ENCODE results near the gene APMAP. TPM values are rescaled to one million over a fixed set of nuclear protein-coding genes. Genes with fewer than 3 reads are reported as not detected.

The APMAP gene
- total and polyA plus RNA-seq, 2 of the 13 experiments (the other 11 are each of a cell fraction or from before 2014, with no cell fraction given): 168 to 214 TPM

- TF ChIP-seq ZXDC (CRISPR knock-in tag; IDR thresholded peaks at IDR 0.05) (0 out of 2 replicates have a peak, but pooled peaks have one; percentile 28), GTF2F1 (IDR thresholded peaks at IDR 0.05; ENCODE audit: low read length) (no peak), HNRNPUL1 (IDR thresholded peaks at IDR 0.05; ENCODE audit: low read depth, low read length) (no peak), ZSCAN29 (CRISPR knock-in tag; conservative IDR thresholded peaks at IDR 0.05) (0 out of 2 replicates have a peak, but pooled peaks have one; percentile 7), ZNF468 (CRISPR knock-in tag; IDR thresholded peaks at IDR 0.05) (no peak), ZNF607 (CRISPR knock-in tag; IDR thresholded peaks at IDR 0.05; ENCODE audit: borderline replicate concordance) (no peak), ZNF775 (CRISPR knock-in tag; IDR thresholded peaks at IDR 0.05; ENCODE audit: borderline replicate concordance) (no peak), SALL1 (CRISPR knock-in tag; IDR thresholded peaks at IDR 0.05) (peak; percentile 45; the same call in 1 of the 2 replicates), AGO2 (optimal IDR thresholded peaks at IDR 0.05; ENCODE audit: low read depth, low read length) (no peak), ZIK1 (CRISPR knock-in tag; IDR thresholded peaks at IDR 0.05; ENCODE audit: borderline replicate concordance, low read depth) (no peak), ELF4 (CRISPR knock-in tag; IDR thresholded peaks at IDR 0.05; ENCODE audit: borderline replicate concordance) (no peak), REXO4 (CRISPR knock-in tag; IDR thresholded peaks at IDR 0.05; ENCODE audit: borderline replicate concordance) (no peak), THAP8 (CRISPR knock-in tag; IDR thresholded peaks at IDR 0.05; ENCODE audit: borderline replicate concordance) (no peak), PAF1 (CRISPR knock-in tag; IDR thresholded peaks at IDR 0.05) (no peak), BATF2 (CRISPR knock-in tag; IDR thresholded peaks at IDR 0.05) (no peak), ZKSCAN8 (CRISPR knock-in tag; IDR thresholded peaks at IDR 0.05; ENCODE audit: borderline replicate concordance) (no peak), NFE2L2 (IDR thresholded peaks at IDR 0.05; ENCODE audit: low read length) (no peak; the same call in 1 of the 2 replicates), THAP7 (CRISPR knock-in tag; IDR thresholded peaks at IDR 0.05) (no peak), ZSCAN22 (CRISPR knock-in tag; IDR thresholded peaks at IDR 0.05) (no peak), SRF (IDR thresholded peaks at IDR 0.05; ENCODE audit: low read depth, low read length) (no peak), ZNF124 (CRISPR knock-in tag; IDR thresholded peaks at IDR 0.05) (peak; percentile 76; the same call in 1 of the 2 replicates), ZBTB7A (CRISPR knock-in tag; IDR thresholded peaks at IDR 0.05) (no peak), TOPORS (CRISPR knock-in tag; IDR thresholded peaks at IDR 0.05) (no peak), ZSCAN30 (CRISPR knock-in tag; IDR thresholded peaks at IDR 0.05) (0 out of 2 replicates have a peak, but pooled peaks have one; percentile 32), MLLT10 (CRISPR knock-in tag; IDR thresholded peaks at IDR 0.05) (no peak)
Measured at GRCh38 chr20:24994470-24995368, 2.2 kb upstream of the APMAP start (continued).

All from HepG2 (cell line).